Measurements from ENCODE around the gene UBC. TPM values are rescaled to one million over a fixed set of nuclear protein-coding genes. Genes with fewer than 3 reads are reported as not detected.

The UBC gene
- total and polyA plus RNA-seq, 9 of the 15 experiments (the other 6 are each of a cell fraction or from before 2014, with no cell fraction given) = 533 to 1,153 (median 813) TPM

DNA sequence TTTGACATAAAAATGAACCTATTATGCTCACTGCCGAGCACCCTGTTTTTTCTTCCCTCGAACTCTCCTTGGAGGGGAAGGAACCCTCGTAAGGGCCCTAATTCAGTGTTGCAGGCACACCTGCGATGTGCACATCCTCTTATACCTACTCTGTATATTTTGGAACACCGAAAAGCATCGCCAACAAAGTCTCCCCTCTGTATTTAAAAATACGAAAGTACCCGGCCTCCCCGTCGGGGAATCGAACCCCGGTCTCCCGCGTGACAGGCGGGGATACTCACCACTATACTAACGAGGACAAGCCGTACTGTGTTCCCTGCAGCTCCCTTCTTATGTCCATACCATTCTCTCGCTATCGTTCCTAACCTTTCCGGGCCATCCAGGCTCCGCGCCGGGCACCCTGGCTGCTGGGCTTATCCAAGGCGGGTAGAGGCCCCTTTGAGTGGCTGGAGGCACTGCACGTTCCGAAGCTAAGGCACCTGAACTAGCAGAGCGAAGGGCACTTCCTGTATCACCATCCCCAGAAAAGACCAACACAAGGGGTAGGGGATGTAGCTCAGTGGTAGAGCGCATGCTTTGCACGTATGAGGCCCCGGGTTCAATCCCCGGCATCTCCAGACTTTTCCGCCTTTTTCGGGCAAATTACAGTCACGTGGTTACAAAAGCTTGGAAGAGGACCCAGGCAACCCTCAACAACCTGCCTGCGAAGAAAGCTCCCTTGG, 25.1 kb upstream of the UBC start (continued):
- TF ChIP-seq, protein P1, sequence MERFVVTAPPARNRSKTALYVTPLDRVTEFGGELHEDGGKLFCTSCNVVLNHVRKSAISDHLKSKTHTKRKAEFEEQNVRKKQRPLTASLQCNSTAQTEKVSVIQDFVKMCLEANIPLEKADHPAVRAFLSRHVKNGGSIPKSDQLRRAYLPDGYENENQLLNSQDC (CRISPR knock-in tag; IDR thresholded peaks at IDR 0.05) = no peak; the same call in 1 of the 2 replicates
- TF ChIP-seq ZNF551 (CRISPR knock-in tag; IDR thresholded peaks at IDR 0.05) = no peak
- 0 out of 2 replicates have a peak, but pooled peaks have one; percentile 70 for TF ChIP-seq ZNF224 (CRISPR knock-in tag; IDR thresholded peaks at IDR 0.05)
- TF ChIP-seq, protein P2, sequence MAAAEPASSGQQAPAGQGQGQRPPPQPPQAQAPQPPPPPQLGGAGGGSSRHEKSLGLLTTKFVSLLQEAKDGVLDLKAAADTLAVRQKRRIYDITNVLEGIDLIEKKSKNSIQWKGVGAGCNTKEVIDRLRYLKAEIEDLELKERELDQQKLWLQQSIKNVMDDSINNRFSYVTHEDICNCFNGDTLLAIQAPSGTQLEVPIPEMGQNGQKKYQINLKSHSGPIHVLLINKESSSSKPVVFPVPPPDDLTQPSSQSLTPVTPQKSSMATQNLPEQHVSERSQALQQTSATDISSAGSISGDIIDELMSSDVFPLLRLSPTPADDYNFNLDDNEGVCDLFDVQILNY (CRISPR knock-in tag; IDR thresholded peaks at IDR 0.05) = peak; percentile 92
- no peak for TF ChIP-seq FIP1L1 (IDR thresholded peaks at IDR 0.05; ENCODE audit: low read depth, low read length, poor library complexity, severe bottlenecking)
- TF ChIP-seq, protein P3, sequence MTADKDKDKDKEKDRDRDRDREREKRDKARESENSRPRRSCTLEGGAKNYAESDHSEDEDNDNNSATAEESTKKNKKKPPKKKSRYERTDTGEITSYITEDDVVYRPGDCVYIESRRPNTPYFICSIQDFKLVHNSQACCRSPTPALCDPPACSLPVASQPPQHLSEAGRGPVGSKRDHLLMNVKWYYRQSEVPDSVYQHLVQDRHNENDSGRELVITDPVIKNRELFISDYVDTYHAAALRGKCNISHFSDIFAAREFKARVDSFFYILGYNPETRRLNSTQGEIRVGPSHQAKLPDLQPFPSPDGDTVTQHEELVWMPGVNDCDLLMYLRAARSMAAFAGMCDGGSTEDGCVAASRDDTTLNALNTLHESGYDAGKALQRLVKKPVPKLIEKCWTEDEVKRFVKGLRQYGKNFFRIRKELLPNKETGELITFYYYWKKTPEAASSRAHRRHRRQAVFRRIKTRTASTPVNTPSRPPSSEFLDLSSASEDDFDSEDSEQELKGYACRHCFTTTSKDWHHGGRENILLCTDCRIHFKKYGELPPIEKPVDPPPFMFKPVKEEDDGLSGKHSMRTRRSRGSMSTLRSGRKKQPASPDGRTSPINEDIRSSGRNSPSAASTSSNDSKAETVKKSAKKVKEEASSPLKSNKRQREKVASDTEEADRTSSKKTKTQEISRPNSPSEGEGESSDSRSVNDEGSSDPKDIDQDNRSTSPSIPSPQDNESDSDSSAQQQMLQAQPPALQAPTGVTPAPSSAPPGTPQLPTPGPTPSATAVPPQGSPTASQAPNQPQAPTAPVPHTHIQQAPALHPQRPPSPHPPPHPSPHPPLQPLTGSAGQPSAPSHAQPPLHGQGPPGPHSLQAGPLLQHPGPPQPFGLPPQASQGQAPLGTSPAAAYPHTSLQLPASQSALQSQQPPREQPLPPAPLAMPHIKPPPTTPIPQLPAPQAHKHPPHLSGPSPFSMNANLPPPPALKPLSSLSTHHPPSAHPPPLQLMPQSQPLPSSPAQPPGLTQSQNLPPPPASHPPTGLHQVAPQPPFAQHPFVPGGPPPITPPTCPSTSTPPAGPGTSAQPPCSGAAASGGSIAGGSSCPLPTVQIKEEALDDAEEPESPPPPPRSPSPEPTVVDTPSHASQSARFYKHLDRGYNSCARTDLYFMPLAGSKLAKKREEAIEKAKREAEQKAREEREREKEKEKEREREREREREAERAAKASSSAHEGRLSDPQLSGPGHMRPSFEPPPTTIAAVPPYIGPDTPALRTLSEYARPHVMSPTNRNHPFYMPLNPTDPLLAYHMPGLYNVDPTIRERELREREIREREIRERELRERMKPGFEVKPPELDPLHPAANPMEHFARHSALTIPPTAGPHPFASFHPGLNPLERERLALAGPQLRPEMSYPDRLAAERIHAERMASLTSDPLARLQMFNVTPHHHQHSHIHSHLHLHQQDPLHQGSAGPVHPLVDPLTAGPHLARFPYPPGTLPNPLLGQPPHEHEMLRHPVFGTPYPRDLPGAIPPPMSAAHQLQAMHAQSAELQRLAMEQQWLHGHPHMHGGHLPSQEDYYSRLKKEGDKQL (CRISPR knock-in tag; IDR thresholded peaks at IDR 0.05; ENCODE audit: borderline replicate concordance) = 0 out of 2 replicates have a peak, but pooled peaks have one; percentile 3
- TF ChIP-seq, protein P4, sequence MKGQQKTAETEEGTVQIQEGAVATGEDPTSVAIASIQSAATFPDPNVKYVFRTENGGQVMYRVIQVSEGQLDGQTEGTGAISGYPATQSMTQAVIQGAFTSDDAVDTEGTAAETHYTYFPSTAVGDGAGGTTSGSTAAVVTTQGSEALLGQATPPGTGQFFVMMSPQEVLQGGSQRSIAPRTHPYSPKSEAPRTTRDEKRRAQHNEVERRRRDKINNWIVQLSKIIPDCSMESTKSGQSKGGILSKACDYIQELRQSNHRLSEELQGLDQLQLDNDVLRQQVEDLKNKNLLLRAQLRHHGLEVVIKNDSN (CRISPR knock-in tag; IDR thresholded peaks at IDR 0.05) = peak; percentile 89
- 0 out of 4 replicates have a peak, but pooled peaks of 1 of the 2 experiments have one; percentile 38 for TF ChIP-seq ETV6 (IDR thresholded peaks at IDR 0.05; ENCODE audit: borderline replicate concordance in 1 of 2, low read depth in 2 of 2, low read length in 1 of 2)
- TF ChIP-seq ETV6 (CRISPR knock-in tag; IDR thresholded peaks at IDR 0.05; ENCODE audit: borderline replicate concordance) = no peak
- peak; percentile 64; the same call in 1 of the 2 replicates for TF ChIP-seq SMAD3 (CRISPR knock-in tag; conservative IDR thresholded peaks at IDR 0.05)
- no peak for TF ChIP-seq RBM14 (IDR thresholded peaks at IDR 0.05; ENCODE audit: borderline replicate concordance, insufficient read depth, low read depth, low read length)
- no peak; the same call in 1 of the 2 replicates for TF ChIP-seq LARP7 (IDR thresholded peaks at IDR 0.05)
- no peak for TF ChIP-seq CCNT2 (IDR thresholded peaks at IDR 0.05; ENCODE audit: borderline replicate concordance, extremely low read depth, insufficient read length, low read depth, low read length)
- peak; percentile 14; the same call in 1 of the 2 replicates for TF ChIP-seq RHOXF2B (CRISPR knock-in tag; conservative IDR thresholded peaks at IDR 0.05)

Data from K562 (cell line).